Ishikawa (cell line): Measurements from ENCODE around the gene SOX12.

Experiments
- CEBPB ChIP-seq: IDR thresholded peaks from 2 replicates; pipeline ENCODE4 v1.6.1; 2012
- EGR1 ChIP-seq: IDR thresholded peaks from 2 replicates; pipeline ENCODE4 v1.6.1; 2012
- EP300 ChIP-seq: IDR thresholded peaks from 2 replicates; pipeline ENCODE4 v1.6.1; 2012; ENCODE audit warnings: borderline replicate concordance
- NFIC ChIP-seq: IDR thresholded peaks from 2 replicates; pipeline ENCODE4 v1.6.1; 2012
- RAD21 ChIP-seq: IDR thresholded peaks from 2 replicates; pipeline ENCODE4 v1.6.1; 2012; ENCODE audit warnings: low read depth
- REST ChIP-seq: IDR thresholded peaks from 2 replicates; pipeline ENCODE4 v1.6.1; 2012; ENCODE audit warnings: low read depth, mild to moderate bottlenecking
- TAF1 ChIP-seq: IDR thresholded peaks from 2 replicates; pipeline ENCODE4 v1.6.1; 2012; ENCODE audit warnings: low read depth, mild to moderate bottlenecking
- USF1 ChIP-seq: IDR thresholded peaks from 2 replicates; pipeline ENCODE4 v1.6.1; 2012
- ZBTB7A ChIP-seq: IDR thresholded peaks from 2 replicates; pipeline ENCODE4 v1.6.1; 2012; ENCODE audit warnings: low read depth
- TF ChIP-seq, protein P1 (sequence below): IDR thresholded peaks from 2 replicates; pipeline ENCODE4 v1.6.1; 2012

- TF ChIP-seq NFIC: no peak
- TF ChIP-seq EP300: no peak
- TF ChIP-seq CEBPB: no peak
- TF ChIP-seq USF1: no peak
- TF ChIP-seq REST: no peak
- no peak for TF ChIP-seq ZBTB7A
- no peak for TF ChIP-seq RAD21
- TF ChIP-seq, protein P1, sequence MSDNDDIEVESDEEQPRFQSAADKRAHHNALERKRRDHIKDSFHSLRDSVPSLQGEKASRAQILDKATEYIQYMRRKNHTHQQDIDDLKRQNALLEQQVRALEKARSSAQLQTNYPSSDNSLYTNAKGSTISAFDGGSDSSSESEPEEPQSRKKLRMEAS: no peak
- TF ChIP-seq EGR1: no peak
- TF ChIP-seq TAF1: no peak
Measured at GRCh38 chr20:378961-379336, 53.6 kb downstream of the SOX12 start.
